Measurements from ENCODE around the gene RP9. TPM values are rescaled to one million over a fixed set of nuclear protein-coding genes. Genes with fewer than 3 reads are reported as not detected.

Gene RP9
- 7.4 and 14.4 TPM in 2 replicates for total RNA-seq

DNA sequence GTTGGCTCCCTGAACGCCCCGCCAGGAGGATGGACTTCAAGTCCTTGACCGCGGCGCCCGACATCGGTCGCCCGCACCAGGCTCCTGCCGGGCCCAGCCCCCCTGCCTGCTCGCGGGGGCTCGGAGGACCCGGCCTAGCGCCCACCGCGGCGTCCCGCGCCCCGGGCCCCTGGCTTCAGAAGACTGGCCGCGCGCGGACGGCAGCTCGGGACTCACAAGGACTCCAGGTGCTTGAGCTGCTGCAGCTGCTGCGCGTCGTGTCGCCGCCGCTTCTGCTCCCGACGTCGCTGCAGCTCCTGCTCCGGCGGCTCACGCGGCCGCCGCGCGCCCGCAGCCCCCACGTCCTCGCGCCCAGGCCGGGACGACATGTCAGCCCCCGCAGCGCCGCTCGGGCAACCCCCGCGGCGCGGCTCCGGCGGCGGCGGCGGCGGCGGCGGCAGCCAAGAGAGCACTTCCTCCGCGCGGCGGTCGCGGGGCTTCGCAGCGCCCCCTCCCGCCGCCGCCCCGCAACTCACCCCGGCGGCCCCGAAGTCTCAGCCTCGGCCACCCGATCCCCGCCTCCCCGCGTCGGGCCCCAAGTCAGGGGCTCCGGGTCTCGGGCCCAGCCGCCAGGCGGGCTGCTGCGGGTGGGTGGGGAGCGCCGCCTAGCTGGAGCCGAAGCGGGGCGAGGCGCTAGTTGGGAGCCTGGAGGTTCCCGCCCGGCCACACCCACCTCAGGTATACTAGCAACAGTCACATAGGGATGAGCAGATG is at the start of gene RP9:
RP9 (minus strand) TSS at position 400 of the 753 bp plus-strand sequence; CDS start at position 368, 32 bp downstream.

GRCh38 chr7:33128990-33129805 is 20.0 kb upstream of the RP9 start, which contains the start of gene BBS9:
BBS9 (plus strand) TSS chr7:33129564; CDS start chr7:33146253, 16,689 bp downstream.

DNA sequence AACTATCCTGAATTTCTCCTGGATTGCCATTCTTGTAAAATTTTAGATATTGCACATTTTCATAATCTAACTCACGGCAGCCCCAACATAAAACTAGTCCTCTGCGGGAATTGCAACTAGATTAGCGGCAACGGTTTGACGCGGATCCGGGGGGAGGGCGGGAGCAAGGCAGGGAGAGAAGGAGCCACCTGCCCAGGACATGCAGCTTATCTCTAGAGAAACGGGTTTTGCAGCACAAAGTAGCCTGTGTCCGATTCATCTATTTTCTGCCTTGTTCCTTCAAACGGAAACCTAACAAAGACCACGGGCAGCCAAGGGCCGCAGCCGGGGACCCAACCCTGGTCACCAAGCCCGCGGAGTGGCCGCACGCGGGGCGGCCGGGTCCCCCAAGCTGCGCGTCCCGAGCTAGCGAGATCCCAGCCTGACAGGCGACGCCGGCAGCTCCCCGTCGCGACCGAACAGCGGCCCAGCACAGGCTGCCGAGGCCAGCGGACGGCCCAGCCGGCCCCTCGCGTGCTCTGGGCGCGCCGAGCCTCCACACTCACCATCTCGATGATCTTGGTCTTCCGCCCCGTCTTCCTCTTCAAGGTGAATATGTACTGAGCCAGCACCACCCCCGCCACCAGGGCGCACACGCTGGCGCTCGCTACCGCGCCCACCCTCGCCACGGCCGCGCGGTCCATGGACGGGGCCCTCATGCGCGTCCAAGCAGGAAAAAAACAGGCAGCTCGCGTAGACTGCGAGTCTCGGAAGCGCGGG is 47.0 kb downstream of the RP9 start, which contains the start of gene NT5C3A:
NT5C3A (minus strand) TSS at position 754 of the 759 bp plus-strand sequence; CDS start at position 683, 71 bp downstream.

Other genes starting within 250 kb of the RP9 start
- 19.1 and 33.6 TPM in 2 replicates for gene KBTBD2, start 217.6 kb downstream of the RP9 start, total RNA-seq
- gene FKBP9, start 152.0 kb downstream of the RP9 start, total RNA-seq, result 325 and 351 TPM in 2 replicates
- gene NT5C3A, start 46.6 kb downstream of the RP9 start, total RNA-seq, result 12.5 and 16.9 TPM in 2 replicates
- gene BBS9, start 20.2 kb upstream of the RP9 start, total RNA-seq, result 12.7 and 16.9 TPM in 2 replicates